WTC11 (cell line): ENCODE measurements around the gene BLZF1.

Experiments
- GRHL2 ChIP-seq: fragments of 250-450 bp; sonication (Bioruptor Pico); IDR thresholded peaks from 2 replicates; pipeline ENCODE4 v1.8.0; 2022; ENCODE audit warnings: mild to moderate bottlenecking, moderate library complexity; ENCODE audit not compliant: insufficient replicate concordance, severe bottlenecking
- TEAD4 ChIP-seq: sonication (generic); formaldehyde crosslinking; IDR thresholded peaks from 2 replicates; pipeline ENCODE4 v1.8.0; 2022; ENCODE audit warnings: mild to moderate bottlenecking, missing genetic modification reagents
- TF ChIP-seq, protein P1 (sequence below): sonication (generic); formaldehyde crosslinking; IDR thresholded peaks from 2 replicates; pipeline ENCODE4 v1.8.0; 2022; ENCODE audit warnings: mild to moderate bottlenecking, missing genetic modification reagents
- TF ChIP-seq, protein P2 (sequence below): fragments of 200-600 bp; IDR thresholded peaks from 2 replicates; pipeline ENCODE4 v1.8.0; 2022; ENCODE audit warnings: antibody characterized with exemption
- TF ChIP-seq, protein P3 (sequence below): sonication (generic); formaldehyde crosslinking; conservative IDR thresholded peaks from 2 replicates; pipeline ENCODE4 v1.8.1; 2022; ENCODE audit warnings: mild to moderate bottlenecking, missing genetic modification reagents
- TF ChIP-seq, protein P4 (sequence below): sonication (generic); formaldehyde crosslinking; IDR thresholded peaks from 2 replicates; pipeline ENCODE4 v1.8.0; 2023; ENCODE audit warnings: mild to moderate bottlenecking, missing genetic modification reagents

DNA sequence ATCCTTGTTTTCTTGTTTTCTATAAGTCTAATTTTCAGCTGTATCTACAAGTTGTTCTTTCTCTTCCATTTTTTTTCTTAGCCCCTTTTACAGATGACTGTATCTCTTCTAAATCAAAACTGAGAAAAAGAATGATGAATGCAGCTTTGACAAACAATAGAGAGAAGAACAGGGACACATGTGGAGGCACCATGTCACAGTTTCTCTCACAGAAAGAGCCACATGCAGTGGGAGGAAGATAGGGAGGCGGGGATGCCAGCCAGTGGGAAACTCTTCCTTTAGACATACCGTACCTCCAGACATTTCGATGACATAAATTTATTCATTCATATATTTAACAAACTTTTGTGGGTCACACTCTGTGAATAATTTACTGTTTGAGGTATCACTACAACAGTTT is 45.9 kb upstream of the BLZF1 start:
- no peak for TF ChIP-seq TEAD4 (CRISPR knock-in tag)
- TF ChIP-seq, protein P1, sequence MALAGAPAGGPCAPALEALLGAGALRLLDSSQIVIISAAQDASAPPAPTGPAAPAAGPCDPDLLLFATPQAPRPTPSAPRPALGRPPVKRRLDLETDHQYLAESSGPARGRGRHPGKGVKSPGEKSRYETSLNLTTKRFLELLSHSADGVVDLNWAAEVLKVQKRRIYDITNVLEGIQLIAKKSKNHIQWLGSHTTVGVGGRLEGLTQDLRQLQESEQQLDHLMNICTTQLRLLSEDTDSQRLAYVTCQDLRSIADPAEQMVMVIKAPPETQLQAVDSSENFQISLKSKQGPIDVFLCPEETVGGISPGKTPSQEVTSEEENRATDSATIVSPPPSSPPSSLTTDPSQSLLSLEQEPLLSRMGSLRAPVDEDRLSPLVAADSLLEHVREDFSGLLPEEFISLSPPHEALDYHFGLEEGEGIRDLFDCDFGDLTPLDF (CRISPR knock-in tag): no peak
- TF ChIP-seq, protein P2, sequence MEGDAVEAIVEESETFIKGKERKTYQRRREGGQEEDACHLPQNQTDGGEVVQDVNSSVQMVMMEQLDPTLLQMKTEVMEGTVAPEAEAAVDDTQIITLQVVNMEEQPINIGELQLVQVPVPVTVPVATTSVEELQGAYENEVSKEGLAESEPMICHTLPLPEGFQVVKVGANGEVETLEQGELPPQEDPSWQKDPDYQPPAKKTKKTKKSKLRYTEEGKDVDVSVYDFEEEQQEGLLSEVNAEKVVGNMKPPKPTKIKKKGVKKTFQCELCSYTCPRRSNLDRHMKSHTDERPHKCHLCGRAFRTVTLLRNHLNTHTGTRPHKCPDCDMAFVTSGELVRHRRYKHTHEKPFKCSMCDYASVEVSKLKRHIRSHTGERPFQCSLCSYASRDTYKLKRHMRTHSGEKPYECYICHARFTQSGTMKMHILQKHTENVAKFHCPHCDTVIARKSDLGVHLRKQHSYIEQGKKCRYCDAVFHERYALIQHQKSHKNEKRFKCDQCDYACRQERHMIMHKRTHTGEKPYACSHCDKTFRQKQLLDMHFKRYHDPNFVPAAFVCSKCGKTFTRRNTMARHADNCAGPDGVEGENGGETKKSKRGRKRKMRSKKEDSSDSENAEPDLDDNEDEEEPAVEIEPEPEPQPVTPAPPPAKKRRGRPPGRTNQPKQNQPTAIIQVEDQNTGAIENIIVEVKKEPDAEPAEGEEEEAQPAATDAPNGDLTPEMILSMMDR: no peak
- TF ChIP-seq, protein P3, sequence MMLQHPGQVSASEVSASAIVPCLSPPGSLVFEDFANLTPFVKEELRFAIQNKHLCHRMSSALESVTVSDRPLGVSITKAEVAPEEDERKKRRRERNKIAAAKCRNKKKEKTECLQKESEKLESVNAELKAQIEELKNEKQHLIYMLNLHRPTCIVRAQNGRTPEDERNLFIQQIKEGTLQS (CRISPR knock-in tag): no peak
- TF ChIP-seq, protein P4, sequence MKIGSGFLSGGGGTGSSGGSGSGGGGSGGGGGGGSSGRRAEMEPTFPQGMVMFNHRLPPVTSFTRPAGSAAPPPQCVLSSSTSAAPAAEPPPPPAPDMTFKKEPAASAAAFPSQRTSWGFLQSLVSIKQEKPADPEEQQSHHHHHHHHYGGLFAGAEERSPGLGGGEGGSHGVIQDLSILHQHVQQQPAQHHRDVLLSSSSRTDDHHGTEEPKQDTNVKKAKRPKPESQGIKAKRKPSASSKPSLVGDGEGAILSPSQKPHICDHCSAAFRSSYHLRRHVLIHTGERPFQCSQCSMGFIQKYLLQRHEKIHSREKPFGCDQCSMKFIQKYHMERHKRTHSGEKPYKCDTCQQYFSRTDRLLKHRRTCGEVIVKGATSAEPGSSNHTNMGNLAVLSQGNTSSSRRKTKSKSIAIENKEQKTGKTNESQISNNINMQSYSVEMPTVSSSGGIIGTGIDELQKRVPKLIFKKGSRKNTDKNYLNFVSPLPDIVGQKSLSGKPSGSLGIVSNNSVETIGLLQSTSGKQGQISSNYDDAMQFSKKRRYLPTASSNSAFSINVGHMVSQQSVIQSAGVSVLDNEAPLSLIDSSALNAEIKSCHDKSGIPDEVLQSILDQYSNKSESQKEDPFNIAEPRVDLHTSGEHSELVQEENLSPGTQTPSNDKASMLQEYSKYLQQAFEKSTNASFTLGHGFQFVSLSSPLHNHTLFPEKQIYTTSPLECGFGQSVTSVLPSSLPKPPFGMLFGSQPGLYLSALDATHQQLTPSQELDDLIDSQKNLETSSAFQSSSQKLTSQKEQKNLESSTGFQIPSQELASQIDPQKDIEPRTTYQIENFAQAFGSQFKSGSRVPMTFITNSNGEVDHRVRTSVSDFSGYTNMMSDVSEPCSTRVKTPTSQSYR (CRISPR knock-in tag): no peak
- no peak for TF ChIP-seq GRHL2
